HG03354 (cell line): ENCODE measurements around the gene DNAJB2.
"Not testable (repeated sequence)": the region's sequence is repeated elsewhere in the genome, so short reads cannot be mapped to it uniquely, and the experiment has no call there.

Experiments
- ATAC-seq: cut with Tn5 transposase; IDR thresholded peaks from one replicate; pipeline ENCODE4 v1.9.1; 2021; ENCODE audit warnings: mild to moderate bottlenecking; ENCODE audit not compliant: unreplicated experiment, poor library complexity, severe bottlenecking

Gene DNAJB2

GRCh38 chr2:219282943-219283581 lies 3.9 kb downstream of the DNAJB2 start:
- no peak for ATAC-seq

- no peak for ATAC-seq
These were observed 5.6 kb downstream of the DNAJB2 start for GRCh38 chr2:219284501-219285372.

- ATAC-seq: no peak
These were observed 6.2 kb downstream of the DNAJB2 start for GRCh38 chr2:219285373-219285735.

DNA sequence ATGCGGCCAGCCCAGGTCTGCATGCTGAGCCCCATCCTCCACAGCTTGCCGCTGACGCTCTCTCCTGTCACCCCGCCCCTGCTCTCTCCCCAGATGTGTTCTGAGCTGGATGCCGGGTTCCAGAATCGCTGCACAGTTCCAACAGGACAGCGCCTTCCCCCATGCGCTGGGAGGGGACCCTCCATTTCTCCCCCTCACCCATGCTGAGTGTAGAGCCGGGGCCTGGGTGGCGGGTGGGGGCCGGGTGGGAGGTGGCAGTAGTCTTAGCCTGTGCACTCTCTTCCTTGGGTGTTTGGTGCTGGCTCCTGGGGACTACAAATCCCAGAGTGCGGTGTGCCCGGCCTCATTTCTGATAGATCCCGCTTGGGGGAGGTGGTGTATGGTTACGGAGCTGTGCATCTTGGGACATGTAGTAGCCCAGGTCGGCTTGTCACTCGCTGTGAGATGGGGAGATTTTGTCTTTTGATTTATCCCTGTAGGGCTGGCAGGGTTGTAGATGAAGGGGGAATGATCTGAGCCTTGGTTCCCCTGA lies 6.8 kb downstream of the DNAJB2 start:
- ATAC-seq: no peak

- ATAC-seq: no peak
These were observed 7.4 kb downstream of the DNAJB2 start for GRCh38 chr2:219286436-219287115.

DNA sequence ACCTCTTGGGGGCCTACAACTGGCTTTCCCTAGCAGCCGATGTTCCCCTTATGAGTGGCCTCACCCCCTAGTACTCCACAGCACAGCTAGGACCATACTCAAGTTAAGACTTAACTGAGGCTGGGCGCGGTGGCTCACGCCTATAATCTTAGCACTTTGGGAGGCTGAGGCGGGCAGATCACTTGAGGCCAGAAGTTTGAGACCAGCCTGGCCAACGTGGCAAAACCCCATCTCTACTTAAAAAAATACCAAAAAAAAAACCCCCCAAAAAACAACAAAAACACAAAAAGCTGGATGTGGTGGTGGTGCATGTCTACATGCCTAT lies 7.9 kb downstream of the DNAJB2 start:
- not testable (repeated sequence) for ATAC-seq

DNA sequence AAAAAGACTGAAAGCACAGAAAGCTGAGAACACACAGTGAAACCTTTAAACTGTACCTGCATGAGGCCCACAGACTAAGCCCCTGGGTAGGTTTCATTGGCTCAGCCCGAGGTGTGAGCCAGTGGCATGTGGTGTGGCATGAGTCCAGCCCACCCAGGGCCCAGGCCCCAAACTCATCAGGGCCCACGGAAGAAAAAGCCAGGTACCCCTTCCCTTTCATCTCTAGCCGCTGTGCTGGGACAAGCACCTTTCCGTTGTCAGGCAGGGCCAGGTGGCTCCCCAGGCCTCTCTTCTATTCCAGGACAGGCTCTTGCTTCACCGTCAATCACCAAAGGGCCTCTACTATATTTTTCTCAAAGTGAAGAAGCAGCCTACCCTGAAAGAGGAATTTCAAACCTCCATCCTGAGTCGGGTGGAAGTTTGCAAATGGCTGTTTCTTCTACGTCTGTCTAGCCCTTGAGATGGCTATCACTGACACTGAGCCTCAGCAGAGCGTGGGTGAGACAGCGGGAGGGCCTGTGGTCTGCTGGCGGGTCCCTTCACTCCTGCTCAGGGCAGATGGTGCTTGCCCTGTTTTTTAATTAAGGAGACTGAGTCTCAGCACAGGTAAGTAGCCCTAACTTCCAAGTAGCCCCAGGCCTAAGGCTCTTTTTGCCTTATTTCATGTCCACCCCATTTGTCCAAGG lies 8.6 kb downstream of the DNAJB2 start:
- ATAC-seq: no peak

DNA sequence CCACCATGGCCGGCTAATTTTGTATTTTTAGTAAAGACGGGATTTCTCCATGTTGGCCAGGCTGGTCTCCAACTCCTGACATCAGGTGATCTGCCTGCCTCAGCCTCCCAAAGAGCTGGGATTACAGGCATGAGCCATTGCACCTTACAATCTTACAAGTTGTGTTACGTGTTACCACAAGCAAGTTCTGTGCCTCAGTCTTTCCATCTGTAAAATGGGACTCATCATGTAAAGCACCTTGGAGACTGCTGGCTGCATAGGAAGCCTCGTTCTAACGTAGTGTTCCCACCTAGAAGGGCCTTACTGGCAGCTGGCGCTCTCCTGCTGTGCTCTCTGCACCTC lies 10.0 kb downstream of the DNAJB2 start:
- no peak for ATAC-seq

DNA sequence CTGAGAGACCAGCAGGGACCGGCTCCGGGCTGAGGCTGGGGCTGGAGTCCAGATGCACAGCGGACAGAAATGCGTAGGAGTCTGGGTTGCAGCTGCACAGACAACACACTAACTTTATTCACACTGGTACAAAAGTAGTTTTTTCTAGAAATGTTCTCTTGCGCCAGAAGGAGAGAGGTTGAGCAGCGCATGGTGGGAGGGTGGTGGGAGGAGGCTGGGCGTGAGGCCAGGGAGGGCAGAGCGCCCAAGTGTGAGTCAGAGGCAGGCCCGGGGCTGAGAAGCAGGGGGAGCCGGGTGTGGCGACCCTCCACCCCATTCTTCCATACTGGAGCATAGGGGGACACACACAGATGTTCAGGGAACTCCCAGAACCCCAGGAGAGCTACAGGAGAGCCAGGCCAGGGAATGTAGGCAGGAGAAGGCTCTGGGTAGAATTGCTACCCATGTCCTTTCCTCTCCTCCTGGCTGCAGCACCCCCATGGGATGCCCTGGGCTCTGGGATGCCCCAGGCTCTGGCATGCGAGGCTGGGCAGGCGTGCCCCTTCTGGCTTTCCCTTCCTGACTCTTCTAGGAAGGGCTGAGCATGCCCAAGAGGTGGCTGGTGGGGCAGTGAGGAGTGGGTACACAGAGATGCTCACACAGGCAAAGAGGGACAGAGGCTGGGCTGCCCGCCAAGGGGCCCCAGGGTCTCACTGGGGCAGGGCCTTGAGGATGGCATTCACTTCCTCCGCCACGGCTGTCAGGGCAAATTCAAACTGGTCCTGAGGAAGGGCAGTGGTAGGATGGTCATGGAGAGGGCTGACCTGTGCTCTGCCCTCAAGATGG lies 10.6 kb downstream of the DNAJB2 start:
- no peak for ATAC-seq

DNA sequence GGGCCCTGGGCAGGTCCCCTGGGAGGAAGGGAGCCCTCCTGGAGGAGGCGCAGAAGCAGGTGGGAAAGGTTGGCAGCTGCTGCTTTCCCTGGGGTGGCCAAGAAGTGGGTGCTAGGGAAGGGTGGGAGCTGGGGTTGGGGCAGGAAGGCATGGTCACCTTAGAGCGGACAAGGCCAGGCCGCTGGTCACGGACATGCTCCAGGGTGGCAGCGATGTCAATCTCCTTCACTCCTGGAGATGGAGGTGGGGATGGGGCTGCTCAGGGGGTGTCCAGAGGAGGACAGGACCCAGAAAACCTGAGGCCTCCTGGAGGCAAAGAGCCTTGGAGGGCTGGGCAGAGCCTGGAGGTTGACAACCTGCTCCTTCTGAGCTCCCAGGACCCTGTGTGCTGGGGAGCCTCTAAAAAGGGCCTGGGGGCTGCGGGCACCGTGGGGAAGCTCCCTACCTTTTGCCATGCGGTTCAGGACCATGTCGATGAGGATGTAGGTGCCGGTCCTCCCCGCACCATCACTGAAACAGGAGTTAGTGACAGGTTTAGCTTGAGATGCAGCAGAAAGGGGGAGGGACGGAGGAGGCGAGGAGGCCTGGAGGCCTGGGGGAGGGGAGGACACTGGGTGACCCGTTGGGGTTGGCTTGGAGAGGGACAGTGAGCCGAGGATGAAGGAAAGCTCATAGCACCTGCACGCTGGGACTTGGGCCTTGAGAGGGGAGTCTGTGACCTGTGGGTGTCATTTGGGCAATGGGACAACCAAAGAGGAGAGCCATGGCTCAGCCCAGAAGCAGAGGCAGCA lies 11.4 kb downstream of the DNAJB2 start:
- no peak for ATAC-seq

GRCh38 chr2:219291394-219291793 lies 12.2 kb downstream of the DNAJB2 start:
- ATAC-seq: no peak

- ATAC-seq: no peak
These were observed 12.8 kb downstream of the DNAJB2 start for GRCh38 chr2:219291910-219292490.

DNA sequence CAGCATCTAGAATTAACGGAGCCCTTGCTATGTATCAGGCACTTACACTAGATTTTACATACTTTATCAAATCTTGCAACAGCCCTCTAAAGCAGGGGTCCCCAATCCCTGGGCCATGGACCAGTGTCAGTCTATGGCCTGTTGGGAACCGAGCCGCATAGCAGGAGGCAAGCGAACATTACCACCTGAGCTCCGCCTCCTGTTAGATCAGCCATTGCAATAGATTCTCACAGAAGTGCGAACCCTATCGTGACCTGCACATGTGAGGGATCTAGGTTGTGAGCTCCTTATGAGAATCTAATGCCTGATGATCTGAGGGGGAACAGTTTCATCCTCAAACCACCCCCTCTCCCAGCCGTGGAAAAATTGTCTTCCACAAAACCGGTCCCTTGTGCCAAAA lies 13.4 kb downstream of the DNAJB2 start:
- ATAC-seq: no peak

DNA sequence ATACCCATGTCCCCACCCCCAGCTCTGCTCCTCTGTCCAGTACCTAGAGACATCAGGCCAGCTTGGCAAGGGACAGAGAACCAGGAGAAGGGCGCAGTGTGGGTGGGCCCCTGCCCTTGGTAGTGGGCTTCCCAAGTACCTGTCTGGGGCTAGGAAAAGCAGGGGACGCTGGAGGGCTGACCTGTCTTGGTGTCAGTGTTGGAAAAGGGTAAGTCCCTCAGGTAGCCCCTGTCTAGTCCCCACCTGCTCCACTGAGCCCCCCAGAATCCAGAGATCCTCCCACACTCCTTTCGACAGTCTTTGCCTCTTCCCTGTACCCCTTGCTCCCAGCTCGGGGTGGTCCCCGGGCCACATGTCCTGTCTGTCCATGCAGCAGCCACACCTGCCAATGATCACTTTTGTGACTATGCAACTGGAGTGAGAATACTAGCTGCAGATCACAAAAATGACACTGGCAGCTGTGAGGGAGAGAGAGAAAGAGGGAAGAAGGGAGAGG lies 14.6 kb downstream of the DNAJB2 start:
- no peak for ATAC-seq

- peak; percentile 89 for ATAC-seq
These were observed 15.5 kb downstream of the DNAJB2 start for GRCh38 chr2:219294356-219295351.

GRCh38 chr2:219296142-219296541 lies 17.0 kb downstream of the DNAJB2 start:
- ATAC-seq: no peak
